ENCODE results near the gene RPL10L. TPM values are rescaled to one million over a fixed set of nuclear protein-coding genes. Genes with fewer than 3 reads are reported as not detected.

The RPL10L gene
- total RNA-seq (not detected), polyA plus RNA-seq (1 to 10 TPM in 2 of 3 donors, under 1 TPM in 1; 0.89 to 3.2 (median 2.4) TPM)

DNA sequence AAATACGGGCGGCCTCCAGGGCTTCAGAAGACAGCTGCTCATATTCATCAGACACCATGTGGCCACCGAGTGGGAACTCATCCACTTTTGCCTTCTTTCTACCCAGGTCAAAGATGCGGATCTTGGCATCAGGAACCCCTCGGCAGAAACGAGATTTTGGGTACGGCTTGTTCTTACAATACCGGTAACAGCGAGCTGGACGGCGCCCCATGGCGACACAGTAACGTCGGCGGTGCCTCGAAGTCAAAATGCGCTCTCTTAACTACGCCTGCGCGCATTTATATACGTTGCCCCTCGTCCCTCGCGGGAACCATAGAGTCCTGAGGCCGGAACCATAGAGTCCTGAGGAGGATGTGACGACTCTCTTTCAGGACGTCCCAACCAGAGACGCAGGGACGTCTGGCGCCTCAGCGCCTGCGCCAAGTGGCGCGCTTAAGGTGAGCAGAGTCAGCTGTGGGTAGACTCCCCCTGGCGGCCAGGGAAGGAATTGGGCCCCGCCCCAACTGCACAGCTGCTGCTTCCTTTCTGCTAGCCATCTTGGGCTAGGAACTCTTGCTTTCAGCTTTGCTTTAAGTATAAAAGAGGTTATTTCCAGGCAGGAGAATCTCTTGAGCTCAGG lies at the start of gene RPL10L:
Gene RPL10L (minus strand): TSS at position 256 of the 619 bp plus-strand sequence. CDS start 45 bp downstream, at position 211.
- no peaks in the 10 kb centered on the region for H3K9me3 ChIP-seq
- H3K36me3 ChIP-seq = no peaks in the 10 kb centered on the region
- intact Hi-C loops (cut with DNase I) = no loop called here
- no peak for TF ChIP-seq POLR2A (IDR thresholded peaks at IDR 0.05)
- no peak for TF ChIP-seq POLR2AphosphoS5 (IDR thresholded peaks at IDR 0.05)
- TF ChIP-seq EP300 (IDR thresholded peaks at IDR 0.05) = no peak
- TF ChIP-seq CTCF (IDR thresholded peaks at IDR 0.05) = no peak
- H3K4me1 ChIP-seq = no peaks in the 10 kb centered on the region
- DNase-seq = no peak
- H3K27ac ChIP-seq = no peak within 1 kb of the TSS
- H3K4me3 ChIP-seq = no peak within 1 kb of the TSS
- no peaks in the 10 kb centered on the region for H3K27me3 ChIP-seq
- WGBS, 2 donors = 96% methylated on average over 36 of the region's 36 CpGs

GRCh38 chr14:46691819-46692218 lies 40.2 kb upstream of the RPL10L start:
- intact Hi-C loops (cut with DNase I) = no loop called here
- 89 to 92% methylated on average over 3 of the region's 3 CpGs for WGBS, 2 donors

GRCh38 chr14:46686652-46687051 lies 35.1 kb upstream of the RPL10L start:
- Histone ChIP-seq H3K4me3 (no peak overlapping the region), H3K27me3 (no peaks in the 10 kb centered on the region), H3K36me3 (no peaks in the 10 kb centered on the region), H3K4me1 (no peaks in the 10 kb centered on the region), H3K9me3 (peaks cover 0 to 2% (median 0%) of the 10 kb centered on the region in 4 donors), H3K27ac (no peak overlapping the region)
- intact Hi-C loops (cut with DNase I) = no loop called here
- no peak for TF ChIP-seq EP300 (IDR thresholded peaks at IDR 0.05)
- TF ChIP-seq CTCF (IDR thresholded peaks at IDR 0.05) = no peak
- no peak for TF ChIP-seq POLR2AphosphoS5 (IDR thresholded peaks at IDR 0.05)
- TF ChIP-seq POLR2A (IDR thresholded peaks at IDR 0.05) = no peak
- 94 to 95% methylated on average over 4 of the region's 4 CpGs for WGBS, 2 donors
- DNase-seq = no peak

More at GRCh38 chr14:46691819-46692218, 40.2 kb upstream of the RPL10L start:
- H3K4me1 ChIP-seq = no peaks in the 10 kb centered on the region
- no peak for DNase-seq
- H3K36me3 ChIP-seq = no peaks in the 10 kb centered on the region
- no peak overlapping the region for H3K27ac ChIP-seq
- no peak overlapping the region for H3K4me3 ChIP-seq
- no peak for TF ChIP-seq POLR2AphosphoS5 (IDR thresholded peaks at IDR 0.05)
- no peak for TF ChIP-seq POLR2A (IDR thresholded peaks at IDR 0.05)
- TF ChIP-seq EP300 (IDR thresholded peaks at IDR 0.05) = no peak
- no peak for TF ChIP-seq CTCF (IDR thresholded peaks at IDR 0.05)
- no peaks in the 10 kb centered on the region for H3K9me3 ChIP-seq
- H3K27me3 ChIP-seq = no peaks in the 10 kb centered on the region

GRCh38 chr14:46672128-46672527 lies 20.5 kb upstream of the RPL10L start:
- no peaks in the 10 kb centered on the region for H3K27me3 ChIP-seq
- no peak overlapping the region for H3K27ac ChIP-seq
- H3K4me1 ChIP-seq = no peaks in the 10 kb centered on the region
- intact Hi-C loops (cut with DNase I) = no loop called here
- WGBS, 2 donors = 82 to 86% methylated on average over 3 of the region's 3 CpGs
- H3K4me3 ChIP-seq = no peak overlapping the region
- no peaks in the 10 kb centered on the region for H3K36me3 ChIP-seq
- no peak for TF ChIP-seq EP300 (IDR thresholded peaks at IDR 0.05)
- DNase-seq = no peak
- no peaks in the 10 kb centered on the region for H3K9me3 ChIP-seq

GRCh38 chr14:46663382-46663781 lies 11.8 kb upstream of the RPL10L start:
- no peak overlapping the region for H3K4me3 ChIP-seq
- no peak for DNase-seq
- WGBS, 2 donors = 83 to 89% methylated on average over 4 of the region's 4 CpGs
- no peaks in the 10 kb centered on the region for H3K36me3 ChIP-seq
- no peaks in the 10 kb centered on the region for H3K27me3 ChIP-seq
- TF ChIP-seq POLR2A (IDR thresholded peaks at IDR 0.05) = no peak
- no peak for TF ChIP-seq EP300 (IDR thresholded peaks at IDR 0.05)
- no peak for TF ChIP-seq CTCF (IDR thresholded peaks at IDR 0.05)
- TF ChIP-seq POLR2AphosphoS5 (IDR thresholded peaks at IDR 0.05) = no peak
- no peaks in the 10 kb centered on the region for H3K9me3 ChIP-seq
- H3K27ac ChIP-seq = no peak overlapping the region
- intact Hi-C loops (cut with DNase I) = no loop called here
- H3K4me1 ChIP-seq = no peaks in the 10 kb centered on the region

Data from sigmoid colon (tissue), 7 donors.